SK-N-SH (cell line): Measurements from ENCODE around the gene SCARB1. TPM values are rescaled to one million over a fixed set of nuclear protein-coding genes. Genes with fewer than 3 reads are reported as not detected.

Experiments used
- CTCF ChIA-PET: fragments of 300-600, 350-600 bp; formaldehyde crosslinking; extraction: SDS; loops from one replicate; lab custom pipeline; 2021; lab: Yijun Ruan, JAX
- POLR2A ChIA-PET: fragments of 350-600 bp; sonication (Branson Sonifier 250); formaldehyde crosslinking; extraction: SDS; loops from one replicate; lab custom pipeline; 2020; ENCODE audit warnings: antibody characterized with exemption, inconsistent platforms; lab: Yijun Ruan, JAX
- DNase-seq: peaks from one replicate; pipeline ENCODE4 v3.0.0; 2012
- H2AFZ ChIP-seq: fragments of 200-600 bp; sonication (generic); 2 replicates; pipeline ENCODE4 v1.8.1; 2016; ENCODE audit warnings: antibody characterized with exemption, mild to moderate bottlenecking, low read depth
- H3F3A ChIP-seq: fragments of 200-600 bp; sonication (generic); replicated peaks from 2 replicates; pipeline ENCODE3; 2016; ENCODE audit warnings: antibody characterized with exemption, mild to moderate bottlenecking; ENCODE audit not compliant: insufficient read depth
- H3K27ac ChIP-seq, 2 experiments: fragments of 200-500 bp in 1 of 2; fragments of 200-600 bp in 1 of 2; sonication (Bioruptor generic) in 1 of 2; sonication (generic), shearing (Covaris generic) in 1 of 2; 2 replicates each; pipeline versions ENCODE4 v1.5.1 to v1.6.1; 2014 to 2016; ENCODE audit warnings: low read depth in 2 of 2, inconsistent platforms in 1 of 2, low read length in 1 of 2, mild to moderate bottlenecking in 1 of 2, mixed read lengths in 1 of 2
- H3K27me3 ChIP-seq: fragments of 200-600 bp; sonication (generic), shearing (Covaris generic); 2 replicates; pipeline ENCODE4 v1.6.1; 2016; ENCODE audit warnings: mixed run types; ENCODE audit not compliant: insufficient read depth
- H3K36me3 ChIP-seq, 2 experiments: fragments of 200-500 bp in 1 of 2; fragments of 200-600 bp in 1 of 2; sonication (Bioruptor generic) in 1 of 2; sonication (generic) in 1 of 2; replicated peaks in 1 of 2; 2 replicates each; pipeline versions ENCODE3 to v1.5.1; 2014 to 2016; ENCODE audit warnings: low read length in 1 of 2, mild to moderate bottlenecking in 1 of 2; ENCODE audit not compliant: insufficient read depth in 2 of 2, control insufficient read depth in 1 of 2
- H3K4me1 ChIP-seq, 2 experiments: fragments of 200-500 bp in 1 of 2; fragments of 200-600 bp in 1 of 2; sonication (Bioruptor generic) in 1 of 2; sonication (generic), shearing (Covaris generic) in 1 of 2; 2 replicates each; pipeline versions ENCODE4 v1.5.1 to v1.6.1; 2014 to 2016; ENCODE audit warnings: low read depth in 1 of 2, low read length in 1 of 2, mixed run types in 1 of 2; ENCODE audit not compliant: insufficient read depth in 2 of 2, control insufficient read depth in 1 of 2
- H3K4me2 ChIP-seq: fragments of 200-600 bp; sonication (generic), shearing (Covaris generic); 2 replicates; pipeline ENCODE4 v1.6.1; 2017; ENCODE audit warnings: mixed run types
- H3K4me3 ChIP-seq, 2 experiments: fragments of 200-500 bp in 1 of 2; fragments of 200-600 bp in 1 of 2; sonication (Bioruptor generic) in 1 of 2; sonication (generic), shearing (Covaris generic) in 1 of 2; 2 replicates each; pipeline versions ENCODE4 v1.5.1 to v1.8.1; 2014 to 2016; ENCODE audit warnings: low read depth in 2 of 2, inconsistent platforms in 1 of 2, low read length in 1 of 2, mild to moderate bottlenecking in 1 of 2, mixed read lengths in 1 of 2, moderate library complexity in 1 of 2
- H3K79me2 ChIP-seq: fragments of 200-600 bp; sonication (generic); 2 replicates; pipeline ENCODE4 v1.8.1; 2017; ENCODE audit warnings: mild to moderate bottlenecking; ENCODE audit not compliant: insufficient read depth
- H3K9ac ChIP-seq: fragments of 200-600 bp; sonication (generic); 2 replicates; pipeline ENCODE4 v1.6.1; 2017; ENCODE audit warnings: mixed run types
- H3K9me2 ChIP-seq: fragments of 200-600 bp; sonication (generic); 2 replicates; pipeline ENCODE4 v1.6.1; 2017; ENCODE audit warnings: mixed run types
- H3K9me3 ChIP-seq: fragments of 200-600 bp; sonication (generic); 2 replicates; pipeline ENCODE4 v1.6.1; 2017; ENCODE audit warnings: mixed run types, mild to moderate bottlenecking, moderate library complexity
- H4K20me1 ChIP-seq: fragments of 200-600 bp; sonication (generic); 2 replicates; pipeline ENCODE4 v1.6.1; 2017; ENCODE audit warnings: mild to moderate bottlenecking, mixed run types; ENCODE audit not compliant: insufficient read depth
- CHD2 ChIP-seq: fragments of 150-350 bp; IDR thresholded peaks from 2 replicates; pipeline ENCODE4 v1.6.1; 2018; ENCODE audit warnings: low read length; ENCODE audit not compliant: partially characterized antibody
- EP300 ChIP-seq, 2 experiments: IDR thresholded peaks; 2 replicates each; pipeline versions ENCODE4 v1.4.0 to v1.6.1; 2012; ENCODE audit warnings: borderline replicate concordance in 1 of 2, low read depth in 1 of 2, low read length in 1 of 2
- FOXJ3 ChIP-seq: sonication (generic); formaldehyde crosslinking; IDR thresholded peaks from 2 replicates; pipeline ENCODE4 v1.5.1; 2020; ENCODE audit warnings: mild to moderate bottlenecking, missing genetic modification reagents
- FOXM1 ChIP-seq: IDR thresholded peaks from 2 replicates; pipeline ENCODE4 v1.4.0; 2012; ENCODE audit warnings: low read depth, mild to moderate bottlenecking
- GATA2 ChIP-seq: sonication (generic); formaldehyde crosslinking; IDR thresholded peaks from 2 replicates; pipeline ENCODE4 v1.5.0; 2020; ENCODE audit warnings: mild to moderate bottlenecking, missing genetic modification reagents
- MEF2A ChIP-seq: IDR thresholded peaks from 2 replicates; pipeline ENCODE4 v1.4.0; 2012; ENCODE audit warnings: low read depth, borderline replicate concordance
- MXI1 ChIP-seq: IDR thresholded peaks from 2 replicates; pipeline ENCODE4 v1.6.1; 2012; ENCODE audit warnings: mild to moderate bottlenecking, low read depth, low read length, improper control_type of control experiment
- NRF1 ChIP-seq: IDR thresholded peaks from 2 replicates; pipeline ENCODE4 v1.6.1; 2012; ENCODE audit warnings: low read depth, mild to moderate bottlenecking, low read length
- REST ChIP-seq: IDR thresholded peaks from 2 replicates; pipeline ENCODE4 v1.6.1; 2012; ENCODE audit warnings: mild to moderate bottlenecking, low read depth, low read length, moderate library complexity
- TCF12 ChIP-seq: IDR thresholded peaks from 2 replicates; pipeline ENCODE4 v1.4.0; 2012
- USF2 ChIP-seq: fragments of 150-350 bp; IDR thresholded peaks from 2 replicates; pipeline ENCODE4 v1.6.1; 2017; ENCODE audit warnings: antibody characterized with exemption, low read length, low read depth, borderline replicate concordance
- WGBS: methylation state at CpG from one replicate; pipeline ENCODE4 v1.1.6; 2017; ENCODE audit warnings: low lambda C conversion rate; 5-methylcytosine and 5-hydroxymethylcytosine counted together
- polyA plus RNA-seq, 3 experiments: library from polyadenylated mRNA; depleted of rRNA; stranded (reverse); fragments of >200 nt; gene quantifications; 2 replicates each; pipeline ENCODE4 v1.2.3, GENCODE V29; 2012
- TF ChIP-seq, protein P1 (sequence below): IDR thresholded peaks from 2 replicates; pipeline ENCODE4; 2012

The SCARB1 gene
- polyA plus RNA-seq, 1 of the 3 experiments (the other 2 are of a cell fraction): 33.0 TPM

GRCh38 chr12:124776125-124776513, 87.5 kb downstream of the SCARB1 start:
- H3K27me3 ChIP-seq: no peaks in the 10 kb centered on the region
- H3K79me2 ChIP-seq: no peaks in the 10 kb centered on the region
- 76% methylated on average over 5 of the region's 5 CpGs for WGBS
- no peak overlapping the region for H3K9ac ChIP-seq
- no peak for TF ChIP-seq CHD2
- TF ChIP-seq, protein P1, sequence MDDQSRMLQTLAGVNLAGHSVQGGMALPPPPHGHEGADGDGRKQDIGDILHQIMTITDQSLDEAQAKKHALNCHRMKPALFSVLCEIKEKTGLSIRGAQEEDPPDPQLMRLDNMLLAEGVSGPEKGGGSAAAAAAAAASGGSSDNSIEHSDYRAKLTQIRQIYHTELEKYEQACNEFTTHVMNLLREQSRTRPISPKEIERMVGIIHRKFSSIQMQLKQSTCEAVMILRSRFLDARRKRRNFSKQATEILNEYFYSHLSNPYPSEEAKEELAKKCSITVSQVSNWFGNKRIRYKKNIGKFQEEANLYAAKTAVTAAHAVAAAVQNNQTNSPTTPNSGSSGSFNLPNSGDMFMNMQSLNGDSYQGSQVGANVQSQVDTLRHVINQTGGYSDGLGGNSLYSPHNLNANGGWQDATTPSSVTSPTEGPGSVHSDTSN: no peak
- TF ChIP-seq MEF2A: no peak
- no peak for TF ChIP-seq GATA2 (CRISPR knock-in tag)
- no peak for TF ChIP-seq MXI1
- no peak for TF ChIP-seq EP300 (IDR thresholded peaks at IDR 0.05; ENCODE audit: borderline replicate concordance in 1 of 2, low read depth in 1 of 2, low read length in 1 of 2)
- H3K4me2 ChIP-seq: no peak overlapping the region
- ChIA-PET POLR2A (no interaction called here), CTCF (interaction anchor here (0.6 to 1.5 kb wide), 3 partner anchors 8 to 348 kb away, joined by 3 read pairs; no protein-coding TSS in a partner anchor)
- H3K4me1 ChIP-seq: peaks cover 4 to 9% of the 10 kb centered on the region in 2 experiments; a peak in 2 of 4 replicates
- no peaks in the 10 kb centered on the region for H4K20me1 ChIP-seq
- H2AFZ ChIP-seq: no peak overlapping the region
- no peak overlapping the region for H3K27ac ChIP-seq
- H3F3A ChIP-seq: no peaks in the 10 kb centered on the region
- no peaks in the 10 kb centered on the region for H3K9me2 ChIP-seq
- no peaks in the 10 kb centered on the region for H3K36me3 ChIP-seq
- H3K9me3 ChIP-seq: no peaks in the 10 kb centered on the region
- no peak for DNase-seq
- H3K4me3 ChIP-seq: no peak overlapping the region

DNA sequence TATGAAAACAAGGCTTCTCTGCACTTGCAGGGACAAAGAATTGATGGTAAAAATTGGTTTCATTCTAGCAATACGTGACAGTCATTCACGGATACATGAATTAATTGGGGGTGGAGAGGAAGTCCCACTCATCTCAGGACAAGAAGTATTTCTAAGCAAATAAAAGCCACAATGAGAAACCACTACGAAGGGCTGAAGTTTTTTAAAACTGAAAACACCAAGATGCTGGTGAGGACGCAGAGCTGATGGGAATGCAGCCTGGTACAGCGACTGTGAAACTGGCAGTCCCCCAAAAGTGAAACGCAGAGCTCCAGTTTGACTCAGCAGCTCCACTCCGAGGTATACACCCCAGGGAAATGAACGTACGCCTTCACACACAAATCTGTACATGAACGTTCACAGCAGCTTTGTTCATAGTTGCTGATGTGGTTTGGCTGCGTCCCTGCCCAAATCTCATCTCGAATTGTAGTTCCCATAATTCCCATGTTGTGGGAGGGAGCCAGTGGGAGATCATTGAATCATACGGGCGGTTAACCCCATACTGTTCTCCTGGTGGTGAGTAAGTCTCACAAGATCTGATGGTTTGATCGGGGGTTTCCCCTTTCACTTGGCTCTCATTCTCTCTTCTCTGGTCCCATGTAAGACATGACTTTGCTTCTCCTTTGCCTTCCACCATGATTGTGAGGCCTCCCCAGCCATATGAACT, 89.0 kb downstream of the SCARB1 start:
- Histone ChIP-seq H2AFZ (no peak overlapping the region), H3K4me2 (no peak overlapping the region)
- DNase-seq: no peak

More for the DNA sequence above, 89.0 kb downstream of the SCARB1 start:
- ChIA-PET CTCF (interaction anchor here (1.4 kb wide), 1 partner anchor 742 kb away, joined by 5 read pairs; no protein-coding TSS in a partner anchor), POLR2A (no interaction called here)
- Histone ChIP-seq H3K9me2 (no peaks in the 10 kb centered on the region), H3K27me3 (no peaks in the 10 kb centered on the region), H3K36me3 (no peaks in the 10 kb centered on the region), H3K4me3 (no peak overlapping the region), H3K9me3 (no peaks in the 10 kb centered on the region), H4K20me1 (no peaks in the 10 kb centered on the region), H3K27ac (no peak overlapping the region), H3K9ac (no peak overlapping the region), H3K79me2 (no peaks in the 10 kb centered on the region), H3F3A (no peaks in the 10 kb centered on the region), H3K4me1 (peaks cover 4 to 9% of the 10 kb centered on the region in 2 experiments; a peak in 2 of 4 replicates)
- 85% methylated on average over 15 of the region's 15 CpGs for WGBS
- TF ChIP-seq NRF1 (no peak), FOXM1 (no peak), CHD2 (no peak), EP300 (IDR thresholded peaks at IDR 0.05; ENCODE audit: borderline replicate concordance in 1 of 2, low read depth in 1 of 2, low read length in 1 of 2) (no peak), REST (no peak), TCF12 (no peak), FOXJ3 (CRISPR knock-in tag) (no peak), USF2 (no peak)
